Lung (tissue), 12 donors: ENCODE results near the gene IL16. TPM values are rescaled to one million over a fixed set of nuclear protein-coding genes. Genes with fewer than 3 reads are reported as not detected.

Experiments used
- ATAC-seq: fragments of 200-7000 bp; cut with Tn5 transposase; one replicate; pipeline ENCODE4 v1.9.1; 2020; ENCODE audit warnings: moderate number of reproducible peaks; ENCODE audit not compliant: insufficient read depth, low FRiP score
- DNase-seq, 3 donors: peaks; one replicate each; pipeline ENCODE4 v3.0.0-alpha.2; 2013 to 2017
- H3K27ac ChIP-seq, 2 donors: one replicate each; pipeline ENCODE4 v1.5.1; 2013; ENCODE audit warnings: mild to moderate bottlenecking in 2 of 2, moderate library complexity in 2 of 2, control low read depth in 1 of 2, inconsistent platforms in 1 of 2, low read depth in 1 of 2, low read length in 1 of 2
- H3K27me3 ChIP-seq, 3 donors: one replicate each; pipeline ENCODE4 v1.5.1; 2013; ENCODE audit warnings: low read length in 2 of 3; ENCODE audit not compliant: control insufficient read depth in 3 of 3, insufficient read depth in 3 of 3
- H3K36me3 ChIP-seq, 4 donors: one replicate each; pipeline ENCODE4 v1.5.1; 2013; ENCODE audit warnings: low read length in 4 of 4, mild to moderate bottlenecking in 1 of 4, moderate library complexity in 1 of 4; ENCODE audit not compliant: control insufficient read depth in 4 of 4, insufficient read depth in 4 of 4
- H3K4me1 ChIP-seq, 5 donors: one replicate each; pipeline ENCODE4 v1.5.1; 2013; ENCODE audit warnings: low read length in 5 of 5, mild to moderate bottlenecking in 2 of 5, moderate library complexity in 1 of 5; ENCODE audit not compliant: control insufficient read depth in 5 of 5, insufficient read depth in 5 of 5
- H3K4me3 ChIP-seq: one replicate; pipeline ENCODE4 v1.5.1; 2013; ENCODE audit warnings: mild to moderate bottlenecking, control low read depth, moderate library complexity
- H3K9ac ChIP-seq, 2 donors: one replicate each; pipeline ENCODE4 v1.5.1; 2013; ENCODE audit warnings: low read length in 2 of 2, control low read depth in 1 of 2; ENCODE audit not compliant: insufficient read depth in 1 of 2
- H3K9me3 ChIP-seq, 4 donors: one replicate each; pipeline ENCODE4 v1.5.1; 2013; ENCODE audit warnings: low read length in 3 of 4, mild to moderate bottlenecking in 1 of 4, moderate library complexity in 1 of 4; ENCODE audit not compliant: control insufficient read depth in 4 of 4, insufficient read depth in 3 of 4
- CTCF ChIP-seq: IDR thresholded peaks from 2 replicates; pipeline ENCODE4 v1.5.1; 2012; ENCODE audit warnings: mild to moderate bottlenecking; ENCODE audit errors: control extremely low read depth, extremely low read depth
- WGBS, 2 donors: extraction: QIAGEN DNeasy Blood & Tissue Kit; methylation state at CpG; one replicate each; pipeline ENCODE4 v1.1.7; 2013; 5-methylcytosine and 5-hydroxymethylcytosine counted together
- polyA plus RNA-seq, 2 donors: library from polyadenylated mRNA; stranded (reverse); fragments of 200-250 nt; gene quantifications; one replicate each; pipeline ENCODE4 v1.2.1, GENCODE V29; 2013
- total RNA-seq, 2 donors: library from RNA; depleted of rRNA in 1 of 2; stranded (reverse); fragments of >200 nt in 1 of 2; gene quantifications; one replicate each; pipeline ENCODE4 v1.2.1, GENCODE V29; 2014 to 2021
- donor health status: control.
- donor health status: control.
- donor health status: Bipolar disorder and iron deficiency.
- donor health status: healthy.
- donor health status: DM: yes; HTN: yes; CAD: no.

Gene IL16
- total and polyA plus RNA-seq, 4 donors, result 18.8 to 45.4 (median 24.4) TPM

- no peak for ATAC-seq
- H3K9ac ChIP-seq, result no peak overlapping the region
- peaks cover 0 to 3% (median 0%) of the 10 kb centered on the region in 4 donors for H3K36me3 ChIP-seq
- no peak overlapping the region for H3K4me3 ChIP-seq
- H3K9me3 ChIP-seq, result no peaks in the 10 kb centered on the region
- DNase-seq, result no peak
- TF ChIP-seq CTCF, result no peak
- no peaks in the 10 kb centered on the region for H3K27me3 ChIP-seq
- WGBS, 2 donors, result 69 to 72% methylated on average over 4 of the region's 4 CpGs
- peaks cover 0 to 6% (median 2%) of the 10 kb centered on the region in 5 donors for H3K4me1 ChIP-seq
- H3K27ac ChIP-seq, result no peak overlapping the region
Observed at GRCh38 chr15:81259760-81260298, 63.1 kb downstream of the IL16 start.

- no peak overlapping the region for H3K27ac ChIP-seq
- no peak for TF ChIP-seq CTCF
- H3K4me3 ChIP-seq, result no peak overlapping the region
- H3K36me3 ChIP-seq, result peaks cover 0 to 3% (median 0%) of the 10 kb centered on the region in 4 donors
- DNase-seq (no peak), ATAC-seq (no peak)
- WGBS, 2 donors, result 74 to 78% methylated on average over 6 of the region's 6 CpGs
- peaks cover 0 to 13% (median 7%) of the 10 kb centered on the region in 5 donors for H3K4me1 ChIP-seq
- H3K9me3 ChIP-seq, result no peaks in the 10 kb centered on the region
- no peak overlapping the region for H3K9ac ChIP-seq
- no peaks in the 10 kb centered on the region for H3K27me3 ChIP-seq
Observed at GRCh38 chr15:81261172-81261811, 64.6 kb downstream of the IL16 start.

- Histone ChIP-seq H3K4me1 (peaks cover 0 to 14% (median 5%) of the 10 kb centered on the region in 5 donors), H3K9me3 (no peaks in the 10 kb centered on the region), H3K27me3 (no peaks in the 10 kb centered on the region), H3K36me3 (peaks cover 0 to 3% (median under 1%) of the 10 kb centered on the region in 4 donors), H3K27ac (no peak overlapping the region), H3K4me3 (no peak overlapping the region), H3K9ac (no peak overlapping the region)
- DNase-seq, result no peak
- WGBS, 2 donors, result 90 to 95% methylated on average over 4 of the region's 4 CpGs
- no peak for ATAC-seq
- no peak for TF ChIP-seq CTCF
Observed at GRCh38 chr15:81263477-81263876, 66.8 kb downstream of the IL16 start.
